SK-N-SH (cell line): ENCODE data around the gene TSPAN3. TPM values are rescaled to one million over a fixed set of nuclear protein-coding genes. Genes with fewer than 3 reads are reported as not detected.

Source experiments
- CTCF ChIA-PET: fragments of 300-600, 350-600 bp; formaldehyde crosslinking; extraction: SDS; loops from one replicate; lab custom pipeline; 2021; lab: Yijun Ruan, JAX
- POLR2A ChIA-PET: fragments of 350-600 bp; sonication (Branson Sonifier 250); formaldehyde crosslinking; extraction: SDS; loops from one replicate; lab custom pipeline; 2020; ENCODE audit warnings: antibody characterized with exemption, inconsistent platforms; lab: Yijun Ruan, JAX
- DNase-seq: peaks from one replicate; pipeline ENCODE4 v3.0.0; 2012
- H2AFZ ChIP-seq: fragments of 200-600 bp; sonication (generic); 2 replicates; pipeline ENCODE4 v1.8.1; 2016; ENCODE audit warnings: antibody characterized with exemption, mild to moderate bottlenecking, low read depth
- H3F3A ChIP-seq: fragments of 200-600 bp; sonication (generic); replicated peaks from 2 replicates; pipeline ENCODE3; 2016; ENCODE audit warnings: antibody characterized with exemption, mild to moderate bottlenecking; ENCODE audit not compliant: insufficient read depth
- H3K27ac ChIP-seq, 2 experiments: fragments of 200-500 bp in 1 of 2; fragments of 200-600 bp in 1 of 2; sonication (Bioruptor generic) in 1 of 2; sonication (generic), shearing (Covaris generic) in 1 of 2; 2 replicates each; pipeline versions ENCODE4 v1.5.1 to v1.6.1; 2014 to 2016; ENCODE audit warnings: low read depth in 2 of 2, inconsistent platforms in 1 of 2, low read length in 1 of 2, mild to moderate bottlenecking in 1 of 2, mixed read lengths in 1 of 2
- H3K27me3 ChIP-seq: fragments of 200-600 bp; sonication (generic), shearing (Covaris generic); 2 replicates; pipeline ENCODE4 v1.6.1; 2016; ENCODE audit warnings: mixed run types; ENCODE audit not compliant: insufficient read depth
- H3K36me3 ChIP-seq, 2 experiments: fragments of 200-500 bp in 1 of 2; fragments of 200-600 bp in 1 of 2; sonication (Bioruptor generic) in 1 of 2; sonication (generic) in 1 of 2; replicated peaks in 1 of 2; 2 replicates each; pipeline versions ENCODE3 to v1.5.1; 2014 to 2016; ENCODE audit warnings: low read length in 1 of 2, mild to moderate bottlenecking in 1 of 2; ENCODE audit not compliant: insufficient read depth in 2 of 2, control insufficient read depth in 1 of 2
- H3K4me1 ChIP-seq, 2 experiments: fragments of 200-500 bp in 1 of 2; fragments of 200-600 bp in 1 of 2; sonication (Bioruptor generic) in 1 of 2; sonication (generic), shearing (Covaris generic) in 1 of 2; 2 replicates each; pipeline versions ENCODE4 v1.5.1 to v1.6.1; 2014 to 2016; ENCODE audit warnings: low read depth in 1 of 2, low read length in 1 of 2, mixed run types in 1 of 2; ENCODE audit not compliant: insufficient read depth in 2 of 2, control insufficient read depth in 1 of 2
- H3K4me2 ChIP-seq: fragments of 200-600 bp; sonication (generic), shearing (Covaris generic); 2 replicates; pipeline ENCODE4 v1.6.1; 2017; ENCODE audit warnings: mixed run types
- H3K4me3 ChIP-seq, 2 experiments: fragments of 200-500 bp in 1 of 2; fragments of 200-600 bp in 1 of 2; sonication (Bioruptor generic) in 1 of 2; sonication (generic), shearing (Covaris generic) in 1 of 2; 2 replicates each; pipeline versions ENCODE4 v1.5.1 to v1.8.1; 2014 to 2016; ENCODE audit warnings: low read depth in 2 of 2, inconsistent platforms in 1 of 2, low read length in 1 of 2, mild to moderate bottlenecking in 1 of 2, mixed read lengths in 1 of 2, moderate library complexity in 1 of 2
- H3K79me2 ChIP-seq: fragments of 200-600 bp; sonication (generic); 2 replicates; pipeline ENCODE4 v1.8.1; 2017; ENCODE audit warnings: mild to moderate bottlenecking; ENCODE audit not compliant: insufficient read depth
- H3K9ac ChIP-seq: fragments of 200-600 bp; sonication (generic); 2 replicates; pipeline ENCODE4 v1.6.1; 2017; ENCODE audit warnings: mixed run types
- H3K9me2 ChIP-seq: fragments of 200-600 bp; sonication (generic); 2 replicates; pipeline ENCODE4 v1.6.1; 2017; ENCODE audit warnings: mixed run types
- H3K9me3 ChIP-seq: fragments of 200-600 bp; sonication (generic); 2 replicates; pipeline ENCODE4 v1.6.1; 2017; ENCODE audit warnings: mixed run types, mild to moderate bottlenecking, moderate library complexity
- H4K20me1 ChIP-seq: fragments of 200-600 bp; sonication (generic); 2 replicates; pipeline ENCODE4 v1.6.1; 2017; ENCODE audit warnings: mild to moderate bottlenecking, mixed run types; ENCODE audit not compliant: insufficient read depth
- CHD2 ChIP-seq: fragments of 150-350 bp; IDR thresholded peaks from 2 replicates; pipeline ENCODE4 v1.6.1; 2018; ENCODE audit warnings: low read length; ENCODE audit not compliant: partially characterized antibody
- CTCF ChIP-seq: fragments of 200-600 bp; sonication (generic); IDR thresholded peaks from 2 replicates; pipeline ENCODE4 v1.6.1; 2017; ENCODE audit warnings: antibody characterized with exemption, mild to moderate bottlenecking, moderate library complexity
- EP300 ChIP-seq, 2 experiments: IDR thresholded peaks; 2 replicates each; pipeline versions ENCODE4 v1.4.0 to v1.6.1; 2012; ENCODE audit warnings: borderline replicate concordance in 1 of 2, low read depth in 1 of 2, low read length in 1 of 2
- FOXJ3 ChIP-seq: sonication (generic); formaldehyde crosslinking; IDR thresholded peaks from 2 replicates; pipeline ENCODE4 v1.5.1; 2020; ENCODE audit warnings: mild to moderate bottlenecking, missing genetic modification reagents
- FOXM1 ChIP-seq: IDR thresholded peaks from 2 replicates; pipeline ENCODE4 v1.4.0; 2012; ENCODE audit warnings: low read depth, mild to moderate bottlenecking
- GABPA ChIP-seq: IDR thresholded peaks from 2 replicates; pipeline ENCODE4 v1.4.0; 2012; ENCODE audit warnings: low read depth, mild to moderate bottlenecking
- GATA2 ChIP-seq: sonication (generic); formaldehyde crosslinking; IDR thresholded peaks from 2 replicates; pipeline ENCODE4 v1.5.0; 2020; ENCODE audit warnings: mild to moderate bottlenecking, missing genetic modification reagents
- MEF2A ChIP-seq: IDR thresholded peaks from 2 replicates; pipeline ENCODE4 v1.4.0; 2012; ENCODE audit warnings: low read depth, borderline replicate concordance
- NFIC ChIP-seq: IDR thresholded peaks from 2 replicates; pipeline ENCODE4 v1.4.0; 2012; ENCODE audit warnings: borderline replicate concordance
- NRF1 ChIP-seq: IDR thresholded peaks from 2 replicates; pipeline ENCODE4 v1.6.1; 2012; ENCODE audit warnings: low read depth, mild to moderate bottlenecking, low read length
- RAD21 ChIP-seq: IDR thresholded peaks from 2 replicates; pipeline ENCODE4 v1.6.1; 2012; ENCODE audit warnings: mild to moderate bottlenecking, low read length
- RCOR1 ChIP-seq: fragments of 150-350 bp; IDR thresholded peaks from 2 replicates; pipeline ENCODE4 v1.6.1; 2017; ENCODE audit warnings: antibody characterized with exemption, low read length
- REST ChIP-seq: IDR thresholded peaks from 2 replicates; pipeline ENCODE4 v1.6.1; 2012; ENCODE audit warnings: mild to moderate bottlenecking, low read depth, low read length, moderate library complexity
- SMC3 ChIP-seq: IDR thresholded peaks from 2 replicates; pipeline ENCODE4 v1.6.1; 2012; ENCODE audit warnings: low read depth, low read length, improper control_type of control experiment
- TAF1 ChIP-seq: IDR thresholded peaks from 2 replicates; pipeline ENCODE4 v1.6.1; 2012; ENCODE audit warnings: low read depth, mild to moderate bottlenecking, low read length, moderate library complexity, borderline replicate concordance
- TCF12 ChIP-seq: IDR thresholded peaks from 2 replicates; pipeline ENCODE4 v1.4.0; 2012
- TEAD4 ChIP-seq: IDR thresholded peaks from 2 replicates; pipeline ENCODE4 v1.4.0; 2012; ENCODE audit warnings: mild to moderate bottlenecking, borderline replicate concordance; ENCODE audit not compliant: insufficient read depth
- USF2 ChIP-seq: fragments of 150-350 bp; IDR thresholded peaks from 2 replicates; pipeline ENCODE4 v1.6.1; 2017; ENCODE audit warnings: antibody characterized with exemption, low read length, low read depth, borderline replicate concordance
- WGBS: methylation state at CpG from one replicate; pipeline ENCODE4 v1.1.6; 2017; ENCODE audit warnings: low lambda C conversion rate; 5-methylcytosine and 5-hydroxymethylcytosine counted together
- polyA plus RNA-seq, 3 experiments: library from polyadenylated mRNA; depleted of rRNA; stranded (reverse); fragments of >200 nt; gene quantifications; 2 replicates each; pipeline ENCODE4 v1.2.3, GENCODE V29; 2012
- TF ChIP-seq, protein P1 (sequence below): IDR thresholded peaks from 2 replicates; pipeline ENCODE4 v1.4.0; 2012; ENCODE audit warnings: low read depth, borderline replicate concordance

The TSPAN3 gene
- polyA plus RNA-seq, 1 of the 3 experiments (the other 2 are of a cell fraction), result 409 TPM

GRCh38 chr15:77002436-77002835 is 68.5 kb downstream of the TSPAN3 start:
- H3K79me2 ChIP-seq, result no peaks in the 10 kb centered on the region
- no peak overlapping the region for H2AFZ ChIP-seq
- peaks cover 0 to 12% of the 10 kb centered on the region in 2 experiments; a peak in 1 of 4 replicates for H3K4me1 ChIP-seq
- H3K27me3 ChIP-seq, result no peaks in the 10 kb centered on the region
- ChIA-PET POLR2A (no interaction called here), CTCF (no interaction called here)
- no peaks in the 10 kb centered on the region for H3K36me3 ChIP-seq
- DNase-seq, result no peak
- H3K9me2 ChIP-seq, result no peaks in the 10 kb centered on the region
- H3F3A ChIP-seq, result no peaks in the 10 kb centered on the region
- H3K4me2 ChIP-seq, result no peak overlapping the region
- no peak overlapping the region for H3K27ac ChIP-seq
- 67% methylated on average over 7 of the region's 7 CpGs for WGBS
- no peak for TF ChIP-seq NRF1
- TF ChIP-seq USF2, result no peak
- TF ChIP-seq TEAD4, result no peak
- no peak for TF ChIP-seq EP300 (IDR thresholded peaks at IDR 0.05; ENCODE audit: borderline replicate concordance in 1 of 2, low read depth in 1 of 2, low read length in 1 of 2)
- TF ChIP-seq CTCF, result no peak
- no peak overlapping the region for H3K9ac ChIP-seq
- no peaks in the 10 kb centered on the region for H4K20me1 ChIP-seq
- no peak overlapping the region for H3K4me3 ChIP-seq
- H3K9me3 ChIP-seq, result no peaks in the 10 kb centered on the region

- Histone ChIP-seq H3K79me2 (no peaks in the 10 kb centered on the region), H3K27ac (no peak overlapping the region), H3K36me3 (no peaks in the 10 kb centered on the region), H3K9me2 (no peaks in the 10 kb centered on the region), H3K4me3 (no peak overlapping the region), H3K9me3 (no peaks in the 10 kb centered on the region), H3K9ac (no peak overlapping the region), H3K4me2 (no peak overlapping the region), H3K4me1 (peaks cover 0 to 17% of the 10 kb centered on the region in 2 experiments; a peak in 1 of 4 replicates), H4K20me1 (no peaks in the 10 kb centered on the region), H3F3A (no peaks in the 10 kb centered on the region), H2AFZ (no peak overlapping the region), H3K27me3 (no peaks in the 10 kb centered on the region)
- no peak for DNase-seq
- ChIA-PET CTCF (interaction anchor here (0.9 kb wide), 1 partner anchor 8 kb away, joined by 4 read pairs; no protein-coding TSS in a partner anchor), POLR2A (no interaction called here)
- WGBS, result 87% methylated on average over 3 of the region's 4 CpGs
- TF ChIP-seq TAF1 (no peak), RCOR1 (no peak), NRF1 (no peak), SMC3 (no peak), REST (no peak), MEF2A (no peak), NFIC (no peak), FOXM1 (no peak), TCF12 (no peak), GATA2 (no peak), FOXJ3 (CRISPR knock-in tag) (no peak), USF2 (no peak), RAD21 (no peak), EP300 (IDR thresholded peaks at IDR 0.05; ENCODE audit: borderline replicate concordance in 1 of 2, low read depth in 1 of 2, low read length in 1 of 2) (no peak), GABPA (no peak), CHD2 (no peak)
- TF ChIP-seq, protein P1, sequence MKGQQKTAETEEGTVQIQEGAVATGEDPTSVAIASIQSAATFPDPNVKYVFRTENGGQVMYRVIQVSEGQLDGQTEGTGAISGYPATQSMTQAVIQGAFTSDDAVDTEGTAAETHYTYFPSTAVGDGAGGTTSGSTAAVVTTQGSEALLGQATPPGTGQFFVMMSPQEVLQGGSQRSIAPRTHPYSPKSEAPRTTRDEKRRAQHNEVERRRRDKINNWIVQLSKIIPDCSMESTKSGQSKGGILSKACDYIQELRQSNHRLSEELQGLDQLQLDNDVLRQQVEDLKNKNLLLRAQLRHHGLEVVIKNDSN, result no peak
These were observed 68.9 kb downstream of the TSPAN3 start for GRCh38 chr15:77001966-77002365.
